HK-2 (cell line): Measurements from ENCODE around the gene OSER1.
A peak's percentile ranks its signal among the peaks of the same experiment; 100 is the strongest.
"Not testable (repeated sequence)": the region's sequence is repeated elsewhere in the genome, so short reads cannot be mapped to it uniquely, and the experiment has no call there.

Experiments used
- DNase-seq: peaks from one replicate; pipeline ENCODE4 v3.0.0-alpha.2; 2018; ENCODE audit not compliant: unreplicated experiment

The OSER1 gene

DNA sequence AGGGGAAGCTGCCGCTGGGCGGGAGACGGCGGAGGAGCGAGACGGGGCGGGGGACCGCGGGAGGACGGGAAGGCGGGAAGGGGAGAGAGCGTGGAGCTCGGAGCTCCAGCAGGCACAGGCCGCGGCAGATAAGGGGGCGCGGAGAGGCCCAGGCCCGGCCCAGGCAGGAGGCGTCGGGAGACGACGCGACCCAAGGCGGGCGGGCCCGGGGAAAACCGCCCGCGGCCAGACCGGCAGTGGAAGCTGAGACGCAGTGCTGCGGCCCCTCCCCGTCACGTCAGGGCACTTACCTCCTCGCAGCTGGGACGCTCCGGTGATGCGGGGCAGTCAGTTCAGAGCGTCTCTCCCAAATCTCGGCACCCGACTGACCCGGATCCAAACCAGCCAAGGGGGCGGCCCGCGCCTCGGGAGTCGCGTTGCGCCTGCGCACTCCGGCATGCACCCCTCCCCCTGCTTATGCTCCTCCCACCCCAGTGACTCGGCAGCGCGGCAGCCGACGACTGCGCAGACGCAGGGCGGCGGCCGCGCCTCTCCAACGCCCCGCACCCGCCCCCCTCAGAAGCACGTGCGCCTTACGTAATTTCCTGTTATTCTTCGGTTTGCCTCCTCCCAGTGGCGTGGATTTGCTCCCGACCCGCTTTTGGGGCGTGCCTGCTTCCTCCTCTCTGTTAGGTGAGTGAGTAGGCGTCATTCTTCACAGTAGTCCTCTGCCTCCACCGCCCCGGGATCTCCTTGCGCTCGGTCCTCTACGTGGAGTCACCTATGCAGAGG, at the start of gene OSER1:
Gene OSER1, minus strand, starts transcription at position 366 of the 771 bp plus-strand sequence. CDS start 3,814 bp downstream, outside the sequence.
- peak; percentile 99 for DNase-seq

DNA sequence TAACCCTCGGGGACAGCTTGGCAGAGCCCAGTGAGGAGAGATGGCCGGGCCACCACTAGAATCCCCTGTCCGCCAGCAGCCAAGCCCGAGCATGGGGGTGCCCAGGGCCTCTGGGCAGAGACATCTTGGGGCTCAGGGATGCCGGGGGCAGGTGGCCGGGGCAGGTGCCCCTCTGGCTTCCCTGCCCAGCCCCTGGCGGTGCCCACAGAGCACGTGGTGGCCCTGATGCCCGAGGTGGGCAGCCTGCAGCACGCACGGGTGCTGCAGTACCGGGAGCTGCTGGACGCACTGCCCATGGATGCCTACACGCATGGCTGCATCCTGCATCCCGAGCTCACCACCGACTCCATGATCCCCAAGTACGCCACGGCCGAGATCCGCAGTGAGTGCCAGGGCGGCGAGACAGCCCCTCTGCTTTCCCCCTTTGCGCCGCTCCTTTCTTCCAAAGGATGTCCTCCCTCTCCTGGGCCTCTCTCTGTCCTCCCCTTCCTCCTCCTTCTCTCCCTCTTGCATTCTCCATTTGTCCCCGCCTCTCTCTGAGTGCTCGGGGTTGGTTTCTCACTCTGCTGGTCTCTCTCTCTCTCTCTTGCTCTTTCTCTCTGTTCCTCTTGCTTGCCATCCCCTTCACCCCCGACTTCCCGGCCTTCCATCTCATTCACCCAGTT, 47.8 kb upstream of the OSER1 start:
- DNase-seq: no peak

DNA sequence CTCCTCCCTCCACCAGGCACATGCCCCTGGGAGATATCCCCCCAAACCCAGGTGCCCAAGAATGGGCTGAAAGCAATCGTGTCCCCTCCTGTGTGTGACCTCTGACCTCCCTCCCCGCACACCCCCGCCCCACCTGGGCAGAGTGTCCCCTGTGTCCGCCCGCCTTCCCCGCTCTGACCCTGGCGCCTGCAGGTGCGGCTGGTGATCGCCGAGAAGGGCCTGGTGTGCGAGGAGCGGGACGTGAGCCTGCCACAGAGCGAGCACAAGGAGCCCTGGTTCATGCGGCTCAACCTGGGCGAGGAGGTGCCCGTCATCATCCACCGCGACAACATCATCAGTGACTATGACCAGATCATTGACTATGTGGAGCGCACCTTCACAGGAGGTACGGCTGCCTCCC, 46.4 kb upstream of the OSER1 start:
- no peak for DNase-seq

DNA sequence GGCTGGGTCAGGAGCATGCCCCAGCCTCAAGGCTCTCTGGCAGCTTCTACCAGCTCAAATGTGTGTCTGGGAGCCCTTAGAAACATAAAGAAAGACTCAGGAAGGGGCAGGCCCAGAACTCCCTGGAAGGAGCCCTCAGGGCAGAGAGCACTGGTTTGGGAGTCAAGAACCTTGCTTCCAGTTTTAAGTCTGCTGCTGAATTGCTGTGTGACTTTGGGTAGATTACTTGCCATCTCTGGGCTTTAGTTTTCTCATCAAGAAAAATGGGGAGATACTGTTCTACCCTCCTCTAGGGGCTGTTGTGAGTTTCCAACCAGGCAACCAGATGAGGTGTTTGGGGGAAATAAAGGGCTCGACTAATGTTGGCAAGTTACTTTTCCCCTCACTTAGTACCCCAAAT, 45.4 kb upstream of the OSER1 start:
- no peak for DNase-seq

DNA sequence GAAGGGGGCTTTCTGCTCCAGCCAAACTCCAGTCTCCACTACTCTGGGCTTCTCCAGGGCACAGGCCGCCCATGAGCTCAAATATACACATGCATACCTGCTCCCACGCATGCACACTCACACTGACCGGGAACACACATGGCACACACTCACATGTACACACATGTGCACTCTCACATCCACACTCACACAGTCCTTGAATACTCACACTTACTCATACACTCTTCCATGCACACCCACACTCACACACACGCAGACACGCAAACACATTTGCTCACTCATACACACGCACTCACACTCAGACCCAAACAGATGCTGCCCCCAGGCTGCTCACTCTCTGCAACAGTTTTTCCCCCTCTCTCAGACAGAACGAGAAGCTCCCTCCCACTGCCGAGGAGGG, 43.5 kb upstream of the OSER1 start:
- DNase-seq: no peak

DNA sequence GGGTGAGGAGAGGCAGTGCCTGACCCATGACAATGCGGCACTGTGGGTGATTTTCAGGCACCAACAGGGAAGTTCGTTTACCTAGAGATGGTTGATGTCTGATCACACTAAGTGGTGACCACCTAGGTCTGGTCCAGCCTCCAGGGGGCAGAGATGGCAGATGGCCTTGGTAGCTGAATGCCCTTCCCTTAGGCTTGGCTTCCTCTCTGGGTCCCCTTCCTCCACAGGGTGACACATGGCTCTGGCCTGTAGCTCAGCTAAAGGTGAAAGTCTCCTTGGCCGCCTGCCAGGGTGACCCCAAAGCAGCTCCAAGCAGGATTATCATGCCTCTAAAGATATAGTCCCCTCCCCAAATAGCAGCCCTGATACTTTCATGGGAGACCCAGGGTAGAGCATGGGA, 43.0 kb upstream of the OSER1 start:
- no peak for DNase-seq

DNA sequence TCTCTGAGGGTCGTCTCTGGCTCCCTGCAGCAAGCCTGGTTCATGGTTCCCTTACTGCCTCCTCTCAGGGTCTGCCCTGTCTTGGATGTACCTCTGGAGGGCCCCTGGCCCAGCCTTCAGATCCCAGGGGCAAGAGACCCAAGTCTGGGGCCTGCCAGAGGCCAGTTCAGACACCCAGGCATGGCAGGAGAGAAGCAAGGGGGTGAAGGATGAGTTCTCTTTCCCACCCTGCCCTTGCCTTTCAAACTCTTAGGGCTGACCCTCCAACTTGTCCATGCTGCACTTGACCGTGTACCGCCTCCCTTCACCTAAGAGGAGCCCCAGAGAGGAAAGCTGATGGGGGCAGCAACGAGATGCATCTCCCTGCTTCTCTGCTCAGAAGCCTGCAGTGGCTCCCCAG, 40.7 kb upstream of the OSER1 start:
- no peak for DNase-seq

DNA sequence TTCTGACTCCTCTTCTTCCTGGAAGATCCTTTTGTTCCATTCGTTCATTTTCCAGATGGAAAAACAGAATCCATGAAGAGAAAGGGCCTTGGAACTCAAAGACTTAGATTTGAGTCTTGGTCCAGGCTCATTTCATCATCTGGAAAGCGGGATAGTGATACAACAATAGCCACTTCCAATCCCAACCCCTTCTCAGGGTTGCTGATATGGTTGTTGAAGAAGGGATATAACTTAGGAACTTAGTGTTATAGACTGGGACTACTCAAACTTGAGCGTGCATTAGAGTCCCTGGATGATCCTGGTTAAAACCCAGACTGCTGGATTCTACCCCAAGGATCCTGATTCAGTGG, 37.8 kb upstream of the OSER1 start:
- no peak for DNase-seq

DNA sequence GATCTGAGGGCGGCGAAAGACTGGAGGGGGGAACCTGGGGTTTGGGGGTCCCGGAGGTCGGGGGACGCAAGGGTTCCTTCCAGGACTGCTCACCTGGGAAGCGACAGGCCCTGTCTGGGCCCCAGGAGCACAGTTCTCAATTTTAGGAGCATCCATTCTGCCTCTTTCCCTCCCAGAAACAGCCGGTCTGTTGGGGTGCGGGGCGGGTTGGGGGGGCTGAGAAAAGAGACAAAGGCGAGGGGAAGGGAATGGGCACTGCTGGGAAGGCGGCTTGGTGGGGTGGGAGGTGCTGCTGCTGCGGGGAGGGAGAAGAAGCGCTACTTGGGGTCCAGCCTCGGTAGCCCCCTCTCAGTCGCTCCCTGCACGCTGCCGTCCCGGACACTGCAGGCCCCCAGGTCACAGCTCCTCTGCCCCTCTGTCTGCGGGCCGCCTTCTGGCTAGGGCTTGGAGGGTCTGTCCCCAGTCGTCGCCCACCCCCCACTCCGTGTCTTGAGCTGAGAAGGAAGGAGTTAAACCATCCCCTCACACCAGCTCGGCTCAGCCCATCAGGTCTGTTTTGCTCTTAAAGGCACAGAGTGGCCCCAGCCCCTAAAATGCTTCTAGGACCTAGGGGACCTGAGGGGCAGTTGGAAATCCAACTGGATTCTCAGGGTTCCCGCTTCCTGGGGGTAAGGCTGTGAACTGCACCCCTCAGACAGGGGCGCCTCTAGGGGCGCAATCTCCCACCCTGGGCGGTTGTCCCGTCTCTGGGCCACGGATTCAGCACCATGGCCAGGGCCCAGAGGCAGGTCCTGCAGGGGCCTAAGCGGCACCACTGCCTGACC, 37.2 kb upstream of the OSER1 start:
- peak; percentile 46 for DNase-seq

DNA sequence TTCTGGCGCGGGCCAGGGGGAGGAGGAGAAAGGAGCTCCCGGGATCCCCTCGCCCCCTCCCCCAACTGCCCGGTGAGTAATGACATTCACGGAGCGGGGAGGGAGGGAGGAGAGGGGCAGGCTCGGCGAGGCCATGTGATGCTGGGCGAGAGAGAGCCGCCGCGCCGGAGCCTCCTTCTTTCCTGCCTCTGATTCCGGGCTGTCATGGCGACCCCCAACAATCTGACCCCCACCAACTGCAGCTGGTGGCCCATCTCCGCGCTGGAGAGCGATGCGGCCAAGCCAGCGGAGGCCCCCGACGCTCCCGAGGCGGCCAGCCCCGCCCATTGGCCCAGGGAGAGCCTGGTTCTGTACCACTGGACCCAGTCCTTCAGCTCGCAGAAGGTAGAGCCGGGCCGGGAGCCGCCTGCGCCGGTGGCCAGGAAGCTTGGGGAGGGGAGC, 36.6 kb upstream of the OSER1 start, which contains the start of gene GDAP1L1:
Gene GDAP1L1, plus strand, starts transcription at position 178 of the 441 bp plus-strand sequence. Its CDS starts 27 bp downstream, at position 205.
- DNase-seq: no peak

DNA sequence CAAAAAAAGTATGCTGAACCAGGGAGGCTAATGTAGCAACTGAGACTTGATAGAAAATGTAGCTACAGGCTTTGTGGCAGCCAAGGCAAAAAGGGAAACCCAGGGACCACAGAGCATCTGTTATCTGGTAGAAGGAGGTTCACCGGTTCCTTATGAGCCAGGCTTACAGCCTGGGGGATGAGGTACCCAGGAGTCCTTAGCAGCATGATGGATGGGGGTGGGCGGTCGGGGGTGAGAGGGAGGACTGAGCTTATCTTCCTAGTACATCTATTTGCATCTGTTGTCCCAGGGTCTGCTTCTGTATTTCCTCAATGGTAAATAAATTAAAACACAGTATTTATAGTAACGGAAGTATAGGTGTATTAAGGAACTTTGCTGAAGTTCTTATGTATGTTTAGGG, 35.4 kb upstream of the OSER1 start:
- no peak for DNase-seq

DNA sequence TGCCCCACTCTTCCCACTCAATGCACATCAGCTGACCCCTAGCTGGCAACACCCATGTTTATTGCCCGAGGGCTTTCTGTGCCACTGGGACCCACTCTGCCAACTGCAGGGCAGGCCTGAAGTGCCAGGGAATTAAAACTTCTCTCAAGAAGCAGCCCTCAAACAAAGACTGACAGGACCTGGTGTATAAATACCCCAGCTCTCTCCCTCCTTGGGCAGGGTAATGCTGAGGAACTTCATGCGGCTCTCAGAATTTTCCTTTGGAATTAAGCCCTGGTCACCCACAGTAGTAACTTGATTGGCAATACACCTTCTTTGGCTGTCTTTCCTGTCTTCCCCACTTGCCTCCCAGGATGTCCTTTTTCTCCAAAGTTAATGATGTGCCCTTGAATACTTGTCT, 31.2 kb upstream of the OSER1 start:
- DNase-seq: no peak

DNA sequence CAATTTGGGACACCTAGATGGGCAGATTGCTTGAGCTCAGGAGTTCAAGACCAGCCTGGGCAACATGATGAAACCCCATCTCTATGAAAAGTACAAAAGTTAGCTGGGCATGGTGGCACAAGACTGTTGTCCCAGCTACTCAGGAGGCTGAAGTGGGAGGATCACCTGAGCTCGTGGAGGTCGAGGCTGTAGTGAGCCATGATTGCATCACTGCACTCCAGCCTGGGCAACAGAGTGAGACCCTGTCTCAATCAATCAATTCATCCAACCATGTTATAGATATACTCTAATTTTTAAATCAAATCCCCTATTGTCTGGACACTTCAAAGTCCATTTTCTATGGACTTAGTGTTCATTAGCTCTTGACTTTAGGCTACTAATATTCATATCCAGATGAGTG, 26.3 kb upstream of the OSER1 start:
- not testable (repeated sequence) for DNase-seq

DNA sequence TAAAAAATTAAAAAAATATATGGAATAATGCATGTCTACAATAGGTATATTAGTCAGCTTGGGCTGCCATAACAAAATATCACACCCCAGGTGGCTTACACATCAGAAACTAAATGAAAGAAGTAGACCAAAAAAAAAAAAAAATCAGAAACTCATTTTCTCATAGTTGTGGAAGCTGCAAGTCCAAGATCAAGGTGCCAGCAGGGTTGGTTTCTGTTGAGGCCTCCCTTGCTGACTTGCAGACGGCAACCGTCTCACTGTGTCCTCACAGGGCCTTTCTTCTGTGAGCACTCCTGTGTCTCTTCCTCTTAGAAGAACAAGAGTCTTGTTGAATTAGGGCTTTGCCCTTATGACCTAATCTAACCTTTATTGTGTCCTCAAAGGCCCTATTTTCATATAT, 25.1 kb upstream of the OSER1 start:
- no peak for DNase-seq

DNA sequence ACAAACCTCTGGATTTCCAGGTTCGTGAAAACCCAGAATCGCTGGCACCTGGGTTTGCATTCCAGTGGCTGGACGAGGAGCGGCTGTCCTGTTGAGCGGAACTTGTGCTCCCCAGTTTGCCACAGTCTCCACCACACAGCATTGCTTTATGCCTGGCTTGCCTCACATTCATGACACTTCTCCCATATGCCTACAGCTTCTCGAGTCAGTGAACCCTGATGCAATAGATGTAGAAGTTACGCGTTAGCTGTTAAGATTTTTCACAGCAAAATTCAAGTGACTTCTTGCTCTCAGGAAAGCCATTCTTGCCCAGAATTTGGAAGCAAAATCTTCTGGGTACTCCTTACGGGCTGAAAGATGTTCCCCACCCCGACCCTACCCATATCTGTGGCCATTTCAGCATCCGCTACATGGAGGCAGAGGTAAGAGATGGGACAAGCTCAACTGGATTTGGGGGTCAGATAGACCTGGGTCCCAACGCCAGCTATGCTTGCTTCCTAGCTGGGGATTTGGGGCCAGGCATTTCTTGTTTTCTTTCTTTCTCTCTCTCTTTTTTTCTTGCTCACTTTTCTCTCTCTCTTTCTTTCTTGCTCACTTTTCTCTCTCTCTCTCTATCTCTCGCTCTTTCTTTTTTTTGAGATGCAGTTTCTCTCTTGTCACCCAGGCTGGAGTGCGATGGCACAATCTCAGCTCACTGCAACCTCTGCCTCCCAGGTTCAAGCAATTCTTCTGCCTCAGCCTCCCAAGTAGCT, 24.2 kb upstream of the OSER1 start:
- no peak for DNase-seq

DNA sequence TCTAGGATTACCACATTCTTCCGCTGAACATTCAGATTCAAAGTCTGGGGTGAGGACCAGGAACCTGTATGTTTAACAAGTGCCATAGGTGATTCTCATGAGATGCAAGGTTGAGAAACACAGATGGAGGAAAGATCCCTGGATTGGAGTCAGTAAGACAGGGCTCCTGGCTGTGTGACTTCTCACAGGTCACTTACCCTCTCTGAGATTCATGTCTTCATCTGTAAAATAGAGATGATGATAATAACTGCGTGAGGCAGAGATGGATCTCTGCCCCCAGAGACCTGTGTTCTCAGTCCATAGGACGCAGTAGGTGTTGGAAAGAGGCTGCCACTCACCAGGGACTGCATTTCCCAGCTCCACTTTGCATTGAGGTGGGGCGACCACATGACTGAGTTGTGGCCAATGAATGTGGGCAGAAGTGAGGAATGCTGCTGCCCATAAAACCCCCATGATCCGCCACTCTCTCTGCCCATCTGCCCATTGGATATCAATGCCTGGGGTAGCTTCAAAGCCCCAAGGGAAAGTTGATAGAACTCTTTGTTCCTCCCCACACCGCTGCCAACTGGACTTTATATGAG, 23.0 kb upstream of the OSER1 start:
- DNase-seq: no peak

DNA sequence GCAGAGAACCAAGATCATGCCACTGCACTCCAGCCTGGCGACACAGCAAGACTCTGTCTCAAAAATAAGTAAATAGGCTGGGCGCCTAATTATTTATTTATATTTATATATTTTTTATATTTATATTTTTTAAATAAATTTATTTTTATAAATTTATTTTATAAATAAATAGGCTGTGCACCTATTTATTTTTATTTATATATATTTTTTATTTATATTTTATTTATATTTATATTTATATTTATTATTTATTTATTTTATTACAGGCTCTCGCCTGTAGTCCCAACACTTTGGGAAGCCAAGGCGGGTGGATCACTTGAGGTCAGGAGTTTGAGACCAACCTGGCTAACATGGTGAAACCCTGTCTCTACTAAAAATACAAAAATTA, 21.9 kb upstream of the OSER1 start:
- DNase-seq: not testable (repeated sequence)

DNA sequence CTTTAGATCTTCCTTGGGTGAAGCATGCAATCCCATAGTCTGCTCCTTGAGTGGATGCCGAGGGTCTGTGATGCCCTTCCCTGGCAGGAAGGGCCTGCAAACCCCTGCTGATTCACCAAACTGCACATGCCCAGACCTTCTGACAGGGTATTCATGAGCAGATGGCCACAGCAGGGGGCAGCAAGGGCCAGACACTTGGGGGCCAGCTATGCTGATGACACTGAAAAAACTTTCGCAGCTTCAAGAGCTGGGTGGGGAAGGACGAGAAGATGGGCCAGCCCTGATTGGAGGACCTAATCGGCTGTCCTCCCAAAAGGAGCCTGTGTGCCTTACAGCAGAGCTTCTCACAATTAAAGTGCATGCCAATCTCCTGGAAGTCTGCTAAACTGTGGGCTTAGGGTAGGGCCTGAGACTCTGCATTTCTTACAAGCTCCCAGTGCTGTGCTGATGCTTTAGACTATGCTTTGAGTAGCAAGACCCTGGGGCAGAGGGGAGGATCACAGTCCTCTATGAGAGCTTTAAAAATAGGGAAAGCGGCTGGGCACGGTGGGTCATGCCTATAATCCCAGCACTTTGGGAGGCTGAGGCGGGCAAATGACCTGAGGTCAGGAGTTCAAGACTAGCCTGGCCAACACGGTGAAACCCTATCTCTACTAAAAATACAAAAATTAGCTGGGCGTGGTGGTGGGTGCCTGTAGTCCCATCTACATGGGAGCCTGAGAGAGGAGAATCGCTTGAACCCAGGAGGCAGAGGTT, 21.3 kb upstream of the OSER1 start:
- DNase-seq: no peak

DNA sequence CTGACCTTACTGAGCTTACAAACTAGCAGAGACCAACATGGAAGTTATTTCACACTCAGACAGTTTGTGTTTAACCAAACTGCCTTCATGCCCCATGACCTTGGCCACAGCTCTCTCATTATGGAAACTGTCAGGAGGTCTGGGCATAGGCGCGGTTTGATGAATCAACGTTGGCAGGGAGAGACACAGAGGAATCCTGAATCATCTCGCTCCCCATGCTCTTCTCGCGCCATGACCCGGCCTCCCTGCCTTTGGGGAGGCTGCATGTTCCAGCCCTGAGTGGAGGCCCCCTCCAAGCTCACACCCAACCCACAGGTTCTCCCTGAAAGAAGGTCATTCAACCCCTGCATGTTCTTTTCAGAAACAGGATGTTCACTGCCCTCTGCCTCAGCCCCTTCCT, 20.6 kb upstream of the OSER1 start:
- DNase-seq: peak; percentile 52

DNA sequence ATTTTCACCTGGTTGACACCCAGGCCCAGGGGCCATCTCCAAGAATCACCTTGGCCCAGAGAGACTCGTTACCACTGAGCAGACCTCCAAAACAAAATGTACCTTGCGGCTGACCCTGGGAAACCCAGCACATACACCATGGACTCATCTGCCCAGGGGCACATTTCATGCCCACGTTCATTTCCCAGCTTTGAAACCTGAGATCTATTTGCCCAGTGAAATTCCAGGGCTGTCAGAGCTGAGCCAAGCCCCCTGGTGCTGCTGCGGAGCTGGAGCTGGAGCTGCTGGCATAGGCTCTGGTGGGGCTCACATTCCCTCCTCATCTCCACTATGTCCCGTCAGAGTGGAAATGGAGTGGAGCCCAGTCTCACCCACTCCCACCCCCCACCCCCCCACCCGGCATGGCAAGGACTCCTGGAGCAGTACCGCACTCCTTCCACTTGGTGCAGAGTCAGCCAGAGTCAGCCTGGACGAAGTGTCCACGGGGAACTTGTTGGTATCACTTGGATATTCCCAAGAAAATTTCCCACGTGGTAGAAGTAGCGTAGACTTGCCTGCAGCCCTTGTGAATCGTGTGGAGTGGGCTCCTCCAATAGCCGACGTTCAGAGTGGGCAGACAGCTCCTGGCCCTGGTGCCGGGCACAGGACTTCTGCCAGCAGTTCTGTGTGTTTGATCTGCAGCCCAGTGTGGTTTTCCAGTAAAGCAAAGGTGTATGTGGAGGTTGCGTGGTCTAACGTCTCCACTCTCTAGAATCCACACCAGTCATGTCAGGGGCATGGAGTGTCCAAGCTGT, 18.1 kb upstream of the OSER1 start:
- no peak for DNase-seq
